Esophagus muscularis mucosa (tissue), 4 donors: ENCODE measurements around the gene RRBP1. TPM values are rescaled to one million over a fixed set of nuclear protein-coding genes. Genes with fewer than 3 reads are reported as not detected.

ENCODE experiments used
- DNase-seq: peaks from one replicate; pipeline ENCODE4 v3.0.0-alpha.2; 2017; ENCODE audit errors: extremely low spot score
- H3K27ac ChIP-seq, 4 donors: fragments of 200-600 bp; sonication (generic); replicated peaks in 1 of 4; 1 replicate in 3 of 4; 2 replicates in 1 of 4; pipeline ENCODE4 v1.5.1; 2016 to 2019; ENCODE audit warnings: mild to moderate bottlenecking in 1 of 4
- H3K27me3 ChIP-seq, 4 donors: fragments of 200-600 bp; sonication (generic); one replicate each; pipeline versions ENCODE4 v1.5.1 to v1.6.0; 2016 to 2019
- H3K36me3 ChIP-seq, 4 donors: fragments of 200-600 bp; sonication (generic); one replicate each; pipeline ENCODE4 v1.5.1; 2016 to 2019
- H3K4me1 ChIP-seq, 4 donors: fragments of 200-600 bp; sonication (generic); one replicate each; pipeline ENCODE4 v1.5.1; 2016 to 2019
- H3K4me3 ChIP-seq, 4 donors: fragments of 200-600 bp; sonication (generic); 1 replicate in 2 of 4; 2 replicates in 2 of 4; pipeline ENCODE4 v1.5.1; 2016 to 2019; ENCODE audit warnings: mild to moderate bottlenecking in 4 of 4, moderate library complexity in 1 of 4
- H3K9me3 ChIP-seq, 4 donors: fragments of 200-600 bp; sonication (generic); 1 replicate in 3 of 4; 2 replicates in 1 of 4; pipeline ENCODE4 v1.5.1; 2016 to 2019
- CTCF ChIP-seq, 3 experiments: fragments of 200-600 bp in 2 of 3; fragments of 450-650 bp in 1 of 3; sonication (generic) in 2 of 3; IDR thresholded peaks; one replicate each; pipeline ENCODE4 v1.5.1; 2017 to 2019; ENCODE audit warnings: antibody characterized with exemption in 3 of 3, mild to moderate bottlenecking in 2 of 3, moderate library complexity in 1 of 3
- EP300 ChIP-seq: sonication (generic); formaldehyde crosslinking; IDR thresholded peaks from one replicate; pipeline ENCODE4 v1.6.1; 2017; ENCODE audit warnings: antibody characterized with exemption
- POLR2A ChIP-seq: fragments of 450-650 bp; IDR thresholded peaks from one replicate; pipeline ENCODE4 v1.6.1; 2017; ENCODE audit warnings: antibody characterized with exemption, moderate library complexity, mild to moderate bottlenecking, low read depth
- POLR2AphosphoS5 ChIP-seq, 2 donors: sonication (generic); formaldehyde crosslinking; IDR thresholded peaks; one replicate each; pipeline ENCODE4 v1.6.1; 2017; ENCODE audit warnings: antibody characterized with exemption in 2 of 2
- WGBS: methylation state at CpG from one replicate; pipeline ENCODE4 v1.1.5; 2018; 5-methylcytosine and 5-hydroxymethylcytosine counted together
- intact Hi-C: fragments of 100-400 bp; cut with DNase I; formaldehyde crosslinking; loops from one replicate; pipeline ENCODE4 v1.15.1; 2023
- total RNA-seq, 4 donors: library from RNA; depleted of rRNA; stranded (reverse); fragments of >200 nt; gene quantifications; one replicate each; pipeline versions ENCODE4 v1.1.0 to v1.2.1, GENCODE V29; 2016

The RRBP1 gene
- total RNA-seq, 4 donors from 2014 or later, result 61.5 to 86.6 (median 65.4) TPM

GRCh38 chr20:17633221-17633849, 48.7 kb downstream of the RRBP1 start:
- intact Hi-C loops, result no loop called here
- H3K27me3 ChIP-seq, result no peaks in the 10 kb centered on the region
- H3K4me3 ChIP-seq, result no peak overlapping the region
- no peak for DNase-seq
- H3K27ac ChIP-seq, result no peak overlapping the region
- peaks cover 24 to 47% (median 46%) of the 10 kb centered on the region in 4 donors for H3K4me1 ChIP-seq
- peaks cover 20 to 93% (median 91%) of the 10 kb centered on the region in 4 donors for H3K36me3 ChIP-seq
- TF ChIP-seq EP300, result no peak
- no peak for TF ChIP-seq POLR2A
- no peak for TF ChIP-seq POLR2AphosphoS5 (IDR thresholded peaks at IDR 0.05)
- no peak for TF ChIP-seq CTCF (IDR thresholded peaks at IDR 0.05)
- WGBS, result 99% methylated on average over 9 of the region's 13 CpGs
- no peaks in the 10 kb centered on the region for H3K9me3 ChIP-seq

- H3K9me3 ChIP-seq, result no peaks in the 10 kb centered on the region
- no peak for DNase-seq
- H3K36me3 ChIP-seq, result peaks cover 20 to 100% (median 96%) of the 10 kb centered on the region in 4 donors
- no peak overlapping the region for H3K4me3 ChIP-seq
- intact Hi-C loops, result no loop called here
- no peak overlapping the region for H3K27ac ChIP-seq
- no peak for TF ChIP-seq EP300
- TF ChIP-seq CTCF (IDR thresholded peaks at IDR 0.05), result no peak
- no peak for TF ChIP-seq POLR2A
- no peak for TF ChIP-seq POLR2AphosphoS5 (IDR thresholded peaks at IDR 0.05)
- peaks cover 24 to 46% (median 41%) of the 10 kb centered on the region in 4 donors for H3K4me1 ChIP-seq
- H3K27me3 ChIP-seq, result no peaks in the 10 kb centered on the region
- WGBS, result 98% methylated on average over 6 of the region's 9 CpGs
Measured at GRCh38 chr20:17631576-17632319, 50.3 kb downstream of the RRBP1 start.

GRCh38 chr20:17630806-17631195, 51.2 kb downstream of the RRBP1 start:
- TF ChIP-seq EP300 (no peak), CTCF (IDR thresholded peaks at IDR 0.05) (no peak)
- intact Hi-C loops, result no loop called here
- Histone ChIP-seq H3K9me3 (no peaks in the 10 kb centered on the region), H3K4me1 (peaks cover 19 to 39% (median 37%) of the 10 kb centered on the region in 4 donors), H3K36me3 (peaks cover 24 to 100% (median 95%) of the 10 kb centered on the region in 4 donors), H3K27ac (no peak overlapping the region), H3K27me3 (no peaks in the 10 kb centered on the region), H3K4me3 (no peak overlapping the region)
- no peak for DNase-seq
- 91% methylated on average over 6 of the region's 6 CpGs for WGBS

GRCh38 chr20:17630151-17630805, 51.8 kb downstream of the RRBP1 start:
- Histone ChIP-seq H3K4me1 (peaks cover 15 to 34% (median 32%) of the 10 kb centered on the region in 4 donors), H3K27me3 (no peaks in the 10 kb centered on the region), H3K27ac (no peak overlapping the region), H3K36me3 (peaks cover 27 to 100% (median 92%) of the 10 kb centered on the region in 4 donors), H3K4me3 (no peak overlapping the region), H3K9me3 (no peaks in the 10 kb centered on the region)
- TF ChIP-seq EP300 (no peak), POLR2AphosphoS5 (IDR thresholded peaks at IDR 0.05) (no peak), CTCF (IDR thresholded peaks at IDR 0.05) (no peak), POLR2A (no peak)
- no peak for DNase-seq
- intact Hi-C loops, result no loop called here
- WGBS, result 83% methylated on average over 10 of the region's 11 CpGs
